HCT116 (cell line): Measurements from ENCODE around the gene PDE7B. TPM values are rescaled to one million over a fixed set of nuclear protein-coding genes. Genes with fewer than 3 reads are reported as not detected.

Source experiments
- ATAC-seq: fragments of 200-7000 bp; cut with Tn5 transposase; 2 replicates; pipeline ENCODE4 v1.9.1; 2020; ENCODE audit warnings: mild to moderate bottlenecking, moderate library complexity
- BruUV-seq: library from RNA; stranded (reverse); fragments of 400-500 nt; replicated peaks from 2 replicates; lab custom pipeline; 2021; lab: Mats Ljungman, UMichigan
- CTCF ChIA-PET: fragments of 300-600 bp; sonication (Branson Sonifier 250); formaldehyde crosslinking; loops from one replicate; lab custom pipeline; 2021; ENCODE audit warnings: antibody characterized with exemption; lab: Charles Lee
- POLR2A ChIA-PET: fragments of 300-600, 350-600 bp; sonication (Branson Sonifier 250); formaldehyde crosslinking; loops from one replicate; lab custom pipeline; 2021; ENCODE audit warnings: antibody characterized with exemption; lab: Charles Lee
- RAD21 ChIA-PET, 2 experiments: fragments of 300-600 bp; sonication (Branson Sonifier 250); formaldehyde crosslinking; loops; one replicate each; lab custom pipeline; 2023; ENCODE audit warnings: low total read pairs in 2 of 2; ENCODE audit not compliant: uncharacterized antibody in 2 of 2, unreplicated experiment in 2 of 2, low non-redundant PET in 1 of 2; lab: Charles Lee
- DNase-seq: peaks from one replicate; pipeline ENCODE4 v3.0.0-alpha.2; 2010; ENCODE audit warnings: low read depth, low spot score
- H2AFZ ChIP-seq: fragments of 200-600 bp; shearing (Covaris generic), sonication (generic); 2 replicates; pipeline ENCODE4 v1.6.1; 2017; ENCODE audit warnings: low read depth, mixed run types, mixed read lengths, antibody characterized with exemption, low read length; ENCODE audit not compliant: poor library complexity, severe bottlenecking
- H3K27ac ChIP-seq: 2 replicates; pipeline ENCODE4 v1.5.1; 2012; ENCODE audit warnings: low read depth, low read length
- H3K27me3 ChIP-seq: fragments of 200-600 bp; sonication (generic); 2 replicates; pipeline ENCODE4 v1.6.1; 2016; ENCODE audit warnings: mixed run types, low read length, mixed read lengths; ENCODE audit not compliant: insufficient read depth
- H3K36me3 ChIP-seq, 2 experiments: fragments of 200-500 bp in 1 of 2; fragments of 200-600 bp in 1 of 2; sonication (Bioruptor generic) in 1 of 2; sonication (generic) in 1 of 2; 2 replicates each; pipeline versions ENCODE4 v1.5.1 to v1.6.1; 2014 to 2016; ENCODE audit warnings: low read length in 2 of 2, inconsistent platforms in 1 of 2, mixed read lengths in 1 of 2, mixed run types in 1 of 2; ENCODE audit not compliant: insufficient read depth in 2 of 2, control insufficient read depth in 1 of 2
- H3K4me1 ChIP-seq, 2 experiments: fragments of 200-600 bp in 1 of 2; sonication (generic) in 1 of 2; 2 replicates each; pipeline versions ENCODE4 v1.5.1 to v1.6.1; 2012 to 2017; ENCODE audit warnings: low read length in 2 of 2, inconsistent platforms in 1 of 2, mild to moderate bottlenecking in 1 of 2, mixed read lengths in 1 of 2, mixed run types in 1 of 2, moderate library complexity in 1 of 2; ENCODE audit not compliant: insufficient read depth in 2 of 2, control insufficient read depth in 1 of 2
- H3K4me2 ChIP-seq: fragments of 200-600 bp; sonication (generic); 2 replicates; pipeline ENCODE4 v1.6.1; 2017; ENCODE audit warnings: mixed run types, low read length, mixed read lengths
- H3K4me3 ChIP-seq, 2 experiments: fragments of 200-600 bp in 1 of 2; sonication (generic) in 1 of 2; replicated peaks in 1 of 2; 2 replicates each; pipeline ENCODE4 v1.5.1; 2011 to 2016; ENCODE audit warnings: low read length in 2 of 2, control low read depth in 1 of 2, low read depth in 1 of 2, mild to moderate bottlenecking in 1 of 2, mixed read lengths in 1 of 2, mixed run types in 1 of 2
- H3K79me2 ChIP-seq: fragments of 200-600 bp; sonication (generic); 2 replicates; pipeline ENCODE4 v1.6.1; 2017; ENCODE audit warnings: mild to moderate bottlenecking, mixed run types, low read length, moderate library complexity, mixed read lengths; ENCODE audit not compliant: insufficient read depth
- H3K9ac ChIP-seq: fragments of 200-600 bp; sonication (generic); 2 replicates; pipeline ENCODE4 v1.6.1; 2016; ENCODE audit warnings: low read length, mixed read lengths
- H3K9me2 ChIP-seq: fragments of 200-600 bp; sonication (generic), shearing (Covaris generic); 2 replicates; pipeline ENCODE4 v1.6.1; 2017; ENCODE audit warnings: mixed run types, mild to moderate bottlenecking, moderate library complexity; ENCODE audit not compliant: insufficient read depth
- H3K9me3 ChIP-seq, 2 experiments: fragments of 200-500 bp in 1 of 2; fragments of 200-600 bp in 1 of 2; sonication (Bioruptor generic) in 1 of 2; sonication (generic) in 1 of 2; 2 replicates each; pipeline ENCODE4 v1.6.1; 2014 to 2017; ENCODE audit warnings: low read length in 2 of 2, mixed read lengths in 2 of 2, inconsistent platforms in 1 of 2, low read depth in 1 of 2, mild to moderate bottlenecking in 1 of 2, mixed run types in 1 of 2, moderate library complexity in 1 of 2; ENCODE audit not compliant: control insufficient read depth in 1 of 2, insufficient read depth in 1 of 2
- H4K20me1 ChIP-seq: fragments of 200-600 bp; sonication (generic), shearing (Covaris generic); 2 replicates; pipeline ENCODE4 v1.6.1; 2017; ENCODE audit warnings: mixed run types, mild to moderate bottlenecking, moderate library complexity; ENCODE audit not compliant: insufficient read depth
- ATF3 ChIP-seq: IDR thresholded peaks from 2 replicates; pipeline ENCODE4 v1.6.1; 2012
- CBX3 ChIP-seq: IDR thresholded peaks from 2 replicates; pipeline ENCODE4 v1.6.1; 2012; ENCODE audit warnings: low read depth
- CEBPB ChIP-seq: IDR thresholded peaks from 2 replicates; pipeline ENCODE4 v1.6.1; 2012; ENCODE audit warnings: low read depth
- CTCF ChIP-seq, 3 experiments: fragments of 200-600 bp in 1 of 3; sonication (generic) in 1 of 3; IDR thresholded peaks in 2 of 3; conservative IDR thresholded peaks in 1 of 3; 2 replicates each; pipeline ENCODE4 v1.5.1; 2012 to 2017; ENCODE audit warnings: low read depth in 2 of 3, low read length in 2 of 3, antibody characterized with exemption in 1 of 3, borderline replicate concordance in 1 of 3, control low read depth in 1 of 3, mild to moderate bottlenecking in 1 of 3, mixed read lengths in 1 of 3, mixed run types in 1 of 3, moderate library complexity in 1 of 3; ENCODE audit not compliant: insufficient read depth in 1 of 3
- EGR1 ChIP-seq: IDR thresholded peaks from 2 replicates; pipeline ENCODE4 v1.6.1; 2012; ENCODE audit warnings: low read depth
- ELF1 ChIP-seq: IDR thresholded peaks from 2 replicates; pipeline ENCODE4 v1.6.1; 2012; ENCODE audit warnings: low read depth, borderline replicate concordance
- EZH2 ChIP-seq: fragments of 200-600 bp; sonication (generic); IDR thresholded peaks from 2 replicates; pipeline ENCODE4 v1.6.1; 2017; ENCODE audit warnings: antibody characterized with exemption, mixed run types
- FOSL1 ChIP-seq: IDR thresholded peaks from 2 replicates; pipeline ENCODE4 v1.6.1; 2012; ENCODE audit warnings: low read depth
- JUND ChIP-seq: IDR thresholded peaks from 2 replicates; pipeline ENCODE4 v1.6.1; 2012
- RAD21 ChIP-seq: IDR thresholded peaks from 2 replicates; pipeline ENCODE4 v1.6.1; 2012; ENCODE audit warnings: low read depth, mild to moderate bottlenecking
- REST ChIP-seq: IDR thresholded peaks from 2 replicates; pipeline ENCODE4 v1.6.1; 2012; ENCODE audit warnings: low read depth
- SP1 ChIP-seq: IDR thresholded peaks from 2 replicates; pipeline ENCODE4 v1.6.1; 2012; ENCODE audit warnings: low read depth
- SRF ChIP-seq: IDR thresholded peaks from 2 replicates; pipeline ENCODE4 v1.6.1; 2012; ENCODE audit warnings: low read depth
- TCF7L2 ChIP-seq: IDR thresholded peaks from 2 replicates; pipeline ENCODE4 v1.7.0; 2011; ENCODE audit warnings: borderline replicate concordance, inconsistent platforms; ENCODE audit not compliant: insufficient read depth, insufficient read length; ENCODE audit errors: extremely low read depth
- ZFX ChIP-seq: fragments of 450-650 bp; IDR thresholded peaks from 2 replicates; pipeline ENCODE4 v1.6.1; 2017
- intact Hi-C: fragments of 100-400 bp; cut with micrococcal nuclease; formaldehyde crosslinking; loops from 2 replicates; pipeline ENCODE4 v1.10.0; 2022
- total RNA-seq: library from RNA; stranded (reverse); gene quantifications from one replicate; pipeline ENCODE4 v1.2.1, GENCODE V29; 2021; ENCODE audit not compliant: unreplicated experiment

The PDE7B gene
- total RNA-seq, 1 experiment from 2014 or later: 0.61 TPM

- Histone ChIP-seq H3K36me3 (no peaks in the 10 kb centered on the region), H3K27me3 (no peaks in the 10 kb centered on the region), H2AFZ (no peak overlapping the region), H3K27ac (no peak overlapping the region), H3K4me2 (no peak overlapping the region), H3K9me3 (no peaks in the 10 kb centered on the region)
- no TSS peak for BruUV-seq
- ChIA-PET CTCF (no interaction called here), POLR2A (no interaction called here)
- no peak for TF ChIP-seq CTCF (IDR thresholded peaks at IDR 0.05 in 2 of 3, conservative IDR thresholded peaks at IDR 0.05 in 1 of 3; ENCODE audit: borderline replicate concordance in 1 of 3, insufficient read depth in 1 of 3, low read depth in 2 of 3, low read length in 2 of 3)
- no peak for TF ChIP-seq CEBPB
- TF ChIP-seq ATF3: no peak
- no peak for TF ChIP-seq ELF1
- no peak for TF ChIP-seq RAD21
- no peak for TF ChIP-seq JUND
- TF ChIP-seq SP1: no peak
- TF ChIP-seq ZFX: no peak
- TF ChIP-seq SRF: no peak
- no peak for TF ChIP-seq FOSL1
- TF ChIP-seq CBX3: no peak
- TF ChIP-seq REST: no peak
- no peak for TF ChIP-seq EZH2
- no peak for TF ChIP-seq TCF7L2
- no peak for TF ChIP-seq EGR1
- TF ChIP-seq, all 23 proteins: peak for 0
- no peaks in the 10 kb centered on the region for H3K4me1 ChIP-seq
- no peak for DNase-seq
- H3K4me3 ChIP-seq: no peak overlapping the region
- no peaks in the 10 kb centered on the region for H3K9me2 ChIP-seq
- no peaks in the 10 kb centered on the region for H4K20me1 ChIP-seq
- H3K9ac ChIP-seq: no peak overlapping the region
- no peaks in the 10 kb centered on the region for H3K79me2 ChIP-seq
- ATAC-seq: no peak
- RAD21 ChIA-PET: no interaction called here
- intact Hi-C loops: no loop called here
Measured at GRCh38 chr6:136155191-136155590, 303.7 kb downstream of the PDE7B start.
